Adrenal gland (tissue), 5 donors: ENCODE data around the gene TAS2R20.

ENCODE experiments used
- CTCF ChIP-seq, 6 experiments: fragments of 450-650 bp in 4 of 6; fragments of 200-600 bp in 2 of 6; sonication (generic) in 1 of 6; IDR thresholded peaks; 1 replicate in 5 of 6; 2 replicates in 1 of 6; pipeline versions ENCODE4 v1.5.1 to v1.8.0; 2016 to 2021; ENCODE audit warnings: antibody characterized with exemption in 6 of 6, mild to moderate bottlenecking in 2 of 6, moderate library complexity in 1 of 6
- POLR2A ChIP-seq, 2 donors: fragments of 450-650 bp; IDR thresholded peaks; one replicate each; pipeline ENCODE4 v1.6.1; 2017; ENCODE audit warnings: antibody characterized with exemption in 2 of 2, mild to moderate bottlenecking in 2 of 2, moderate library complexity in 1 of 2
- donor health status: DM: no; HTN: no; CAD: no.

- no peak for TF ChIP-seq CTCF (IDR thresholded peaks at IDR 0.05)
- no peak for TF ChIP-seq POLR2A (IDR thresholded peaks at IDR 0.05)
Observed at GRCh38 chr12:10968765-10969456, 29.2 kb downstream of the TAS2R20 start.
